ENCODE results near the gene WFIKKN2. TPM values are rescaled to one million over a fixed set of nuclear protein-coding genes. Genes with fewer than 3 reads are reported as not detected.

Gene WFIKKN2
- total RNA-seq, 4 donors from 2014 or later: 0.73 to 6.0 TPM; not detected in 2

- TF ChIP-seq POLR2A (IDR thresholded peaks at IDR 0.05): no peak
- peak; percentile 45 to 66 (median 58) for TF ChIP-seq CTCF (IDR thresholded peaks at IDR 0.05)
- intact Hi-C loops (cut with DNase I; ENCODE audit: low total_unique reads): no loop called here
- Histone ChIP-seq H3K9me3 (no peaks in the 10 kb centered on the region), H3K4me1 (no peaks in the 10 kb centered on the region), H3K27me3 (no peaks in the 10 kb centered on the region), H3K36me3 (no peaks in the 10 kb centered on the region), H3K4me3 (no peak overlapping the region), H3K27ac (no peak overlapping the region)
- DNase-seq: peak in 1 of 2 donors; percentile 38
Measured at GRCh38 chr17:50816771-50817751, 18.3 kb upstream of the WFIKKN2 start.

GRCh38 chr17:50817838-50818237, 17.5 kb upstream of the WFIKKN2 start:
- no peaks in the 10 kb centered on the region for H3K9me3 ChIP-seq
- no peaks in the 10 kb centered on the region for H3K27me3 ChIP-seq
- DNase-seq: no peak
- TF ChIP-seq CTCF (IDR thresholded peaks at IDR 0.05) (no peak), POLR2A (IDR thresholded peaks at IDR 0.05) (no peak)
- no peaks in the 10 kb centered on the region for H3K36me3 ChIP-seq
- H3K4me1 ChIP-seq: no peaks in the 10 kb centered on the region
- no peak overlapping the region for H3K27ac ChIP-seq
- H3K4me3 ChIP-seq: no peak overlapping the region
- intact Hi-C loops (cut with DNase I; ENCODE audit: low total_unique reads): no loop called here

GRCh38 chr17:50818261-50818660, 17.1 kb upstream of the WFIKKN2 start:
- Histone ChIP-seq H3K36me3 (no peaks in the 10 kb centered on the region), H3K27me3 (no peaks in the 10 kb centered on the region), H3K4me3 (no peak overlapping the region), H3K27ac (no peak overlapping the region), H3K4me1 (no peaks in the 10 kb centered on the region), H3K9me3 (no peaks in the 10 kb centered on the region)
- intact Hi-C loops (cut with DNase I; ENCODE audit: low total_unique reads): no loop called here
- DNase-seq: no peak
- TF ChIP-seq CTCF (IDR thresholded peaks at IDR 0.05): no peak
- no peak for TF ChIP-seq POLR2A (IDR thresholded peaks at IDR 0.05)

- DNase-seq: no peak
- Histone ChIP-seq H3K27ac (no peak overlapping the region), H3K4me1 (no peaks in the 10 kb centered on the region), H3K36me3 (no peaks in the 10 kb centered on the region), H3K9me3 (no peaks in the 10 kb centered on the region), H3K4me3 (no peak overlapping the region), H3K27me3 (no peaks in the 10 kb centered on the region)
- intact Hi-C loops (cut with DNase I; ENCODE audit: low total_unique reads): no loop called here
- TF ChIP-seq POLR2A (IDR thresholded peaks at IDR 0.05) (no peak), CTCF (IDR thresholded peaks at IDR 0.05) (no peak)
Measured at GRCh38 chr17:50818921-50819657, 16.3 kb upstream of the WFIKKN2 start.

- H3K4me1 ChIP-seq: no peaks in the 10 kb centered on the region
- no peaks in the 10 kb centered on the region for H3K9me3 ChIP-seq
- no peak for DNase-seq
- TF ChIP-seq CTCF (IDR thresholded peaks at IDR 0.05) (no peak), POLR2A (IDR thresholded peaks at IDR 0.05) (no peak)
- intact Hi-C loops (cut with DNase I; ENCODE audit: low total_unique reads): no loop called here
- no peak overlapping the region for H3K27ac ChIP-seq
- no peaks in the 10 kb centered on the region for H3K27me3 ChIP-seq
- no peak overlapping the region for H3K4me3 ChIP-seq
- no peaks in the 10 kb centered on the region for H3K36me3 ChIP-seq
Measured at GRCh38 chr17:50820651-50821050, 14.7 kb upstream of the WFIKKN2 start.

All from uterus (tissue), 4 donors.